HFF-Myc (cell line): ENCODE data around the gene MEF2C.

Experiments
- DNase-seq: peaks from one replicate; pipeline ENCODE4 v3.0.0-alpha.2; 2011; ENCODE audit warnings: low read depth; ENCODE audit errors: extremely low read depth
- H3K4me3 ChIP-seq: replicated peaks from 2 replicates; pipeline ENCODE4 v1.5.1; 2011; ENCODE audit warnings: low read depth, mild to moderate bottlenecking, control low read depth, low read length
- CTCF ChIP-seq: IDR thresholded peaks from 2 replicates; pipeline ENCODE4 v1.5.1; 2012; ENCODE audit warnings: mild to moderate bottlenecking, low read depth, low read length, control low read depth; ENCODE audit errors: missing control alignments

MEF2C gene

GRCh38 chr5:88695931-88696330 lies 187.1 kb downstream of the MEF2C start:
- DNase-seq = no peak
- no peak for TF ChIP-seq CTCF
- H3K4me3 ChIP-seq = no peak overlapping the region

GRCh38 chr5:88695232-88695631 lies 187.8 kb downstream of the MEF2C start:
- no peak overlapping the region for H3K4me3 ChIP-seq
- TF ChIP-seq CTCF = no peak

GRCh38 chr5:88694023-88694679 lies 188.8 kb downstream of the MEF2C start:
- H3K4me3 ChIP-seq = no peak overlapping the region
- TF ChIP-seq CTCF = no peak
- no peak for DNase-seq

More at GRCh38 chr5:88695232-88695631, 187.8 kb downstream of the MEF2C start:
- DNase-seq = no peak

GRCh38 chr5:88693071-88693932 lies 189.7 kb downstream of the MEF2C start:
- DNase-seq = no peak
- H3K4me3 ChIP-seq = no peak overlapping the region

GRCh38 chr5:88691945-88692868 lies 190.8 kb downstream of the MEF2C start:
- no peak overlapping the region for H3K4me3 ChIP-seq
- DNase-seq = no peak
- no peak for TF ChIP-seq CTCF

More at GRCh38 chr5:88693071-88693932, 189.7 kb downstream of the MEF2C start:
- TF ChIP-seq CTCF = no peak

- no peak for DNase-seq
- H3K4me3 ChIP-seq = no peak overlapping the region
- TF ChIP-seq CTCF = no peak
These were observed 191.8 kb downstream of the MEF2C start for GRCh38 chr5:88691230-88691582.
